GM19351 (cell line): Measurements from ENCODE around the gene RAB33B.

Experiments used
- ATAC-seq: cut with Tn5 transposase; IDR thresholded peaks from one replicate; pipeline ENCODE4 v1.9.1; 2021; ENCODE audit warnings: mild to moderate bottlenecking, moderate library complexity; ENCODE audit not compliant: unreplicated experiment

Gene RAB33B

DNA sequence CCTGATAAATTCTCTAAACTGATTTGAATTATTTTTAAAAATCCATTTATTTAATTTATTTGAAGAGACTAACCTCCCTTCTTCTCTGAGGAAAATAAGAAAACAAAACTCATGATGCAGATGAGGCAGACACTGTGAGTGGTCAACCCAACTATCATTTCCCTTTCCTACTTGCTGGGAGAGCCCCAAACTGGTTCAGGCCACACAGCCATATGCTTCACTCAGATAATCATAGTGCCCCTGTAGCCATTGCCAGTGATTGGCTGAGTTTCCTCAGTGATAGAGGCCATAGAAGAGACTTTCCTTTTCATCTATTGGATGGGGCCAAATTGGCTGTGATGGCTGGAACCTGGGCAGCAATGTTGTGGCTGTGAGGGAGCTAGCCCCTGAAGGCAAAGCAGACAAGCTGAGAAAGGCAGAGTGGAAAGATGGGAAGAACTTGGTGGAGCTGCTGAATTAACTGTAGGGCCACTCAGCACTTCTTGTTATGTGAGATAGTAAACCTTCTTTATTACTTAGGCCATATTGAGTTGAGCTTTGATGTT, 49.8 kb downstream of the RAB33B start:
- ATAC-seq: no peak

DNA sequence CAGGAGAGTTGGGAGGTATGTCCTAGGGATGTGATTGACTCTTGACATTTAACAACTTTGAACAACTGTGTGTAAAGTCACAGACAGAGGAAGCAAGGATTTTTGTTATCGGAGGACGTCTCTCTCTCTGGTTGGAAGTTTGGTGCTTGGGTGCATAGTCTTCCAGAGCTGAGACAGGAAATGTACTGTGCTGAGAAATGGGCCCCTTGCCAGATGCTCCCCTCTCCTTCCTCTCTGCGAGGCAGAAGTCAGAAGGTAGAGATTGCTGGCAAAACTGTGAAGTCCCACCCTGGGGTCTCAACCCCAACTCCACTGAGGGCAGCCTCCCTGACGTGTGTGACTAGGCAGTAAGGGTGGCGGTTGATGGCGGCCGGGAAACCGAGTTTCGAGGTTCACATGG, 52.9 kb downstream of the RAB33B start:
- no peak for ATAC-seq

DNA sequence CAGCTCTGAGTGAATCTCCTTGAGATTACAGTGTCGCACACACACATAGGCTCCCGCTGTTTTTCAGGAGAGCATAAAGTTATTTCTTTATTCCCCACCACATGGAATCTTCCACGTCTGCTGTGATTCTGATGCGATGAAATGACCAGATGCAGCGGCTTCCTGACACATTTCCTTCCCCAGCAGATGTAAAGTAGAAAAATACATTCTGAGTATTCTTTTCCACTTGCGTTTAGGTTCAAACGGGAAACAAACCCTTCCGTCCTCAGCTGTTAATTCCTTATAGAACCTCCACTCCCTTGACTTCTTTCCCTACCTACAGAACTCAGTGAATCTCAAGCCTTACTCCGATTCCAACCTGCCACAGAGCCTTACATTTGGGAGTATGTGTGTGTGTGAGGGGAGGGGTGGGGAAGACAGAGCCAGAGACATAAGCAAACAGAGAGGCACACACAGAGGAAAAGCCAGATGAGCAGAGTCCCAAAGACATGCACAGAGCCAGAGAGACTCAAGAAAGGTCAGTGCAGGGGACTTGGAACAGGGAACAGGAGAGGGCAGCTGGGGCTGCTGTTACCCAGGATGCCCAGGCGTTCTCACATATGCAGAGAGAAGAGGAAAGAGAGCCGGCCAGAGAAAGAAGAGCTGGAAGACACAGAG, 54.8 kb downstream of the RAB33B start:
- ATAC-seq: no peak

DNA sequence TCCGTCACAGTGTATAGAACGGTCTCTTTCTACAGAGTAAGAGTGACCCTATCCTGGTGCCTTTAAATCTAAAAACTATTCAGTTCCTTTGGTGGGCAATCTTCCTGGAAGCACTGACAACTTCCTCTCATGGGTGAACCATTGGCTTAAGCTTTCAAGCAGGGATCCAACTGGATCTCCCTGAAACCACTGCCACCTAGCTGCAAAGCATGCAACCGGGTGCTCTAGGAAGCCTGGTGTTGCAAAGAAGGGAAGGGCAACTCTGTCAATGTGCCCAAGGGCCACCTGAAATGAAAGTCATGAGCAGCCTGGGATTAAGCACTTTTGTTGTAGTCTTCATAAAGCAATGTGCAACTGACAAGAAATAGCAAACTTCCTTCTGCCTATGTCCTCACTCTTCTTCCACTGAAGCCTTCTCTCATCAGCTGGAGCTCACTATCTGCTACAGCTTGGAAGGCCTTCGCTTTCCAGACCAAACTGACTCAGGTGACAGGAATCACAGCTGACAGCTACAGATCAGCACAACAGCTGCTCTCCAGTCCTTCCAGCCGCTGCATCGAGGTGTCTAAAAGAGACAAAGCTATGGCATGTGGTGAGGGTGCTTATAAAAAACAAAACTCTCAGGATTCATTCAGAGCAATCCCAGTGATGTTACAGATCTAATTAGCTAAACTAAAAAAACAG, 55.9 kb downstream of the RAB33B start:
- ATAC-seq: no peak

DNA sequence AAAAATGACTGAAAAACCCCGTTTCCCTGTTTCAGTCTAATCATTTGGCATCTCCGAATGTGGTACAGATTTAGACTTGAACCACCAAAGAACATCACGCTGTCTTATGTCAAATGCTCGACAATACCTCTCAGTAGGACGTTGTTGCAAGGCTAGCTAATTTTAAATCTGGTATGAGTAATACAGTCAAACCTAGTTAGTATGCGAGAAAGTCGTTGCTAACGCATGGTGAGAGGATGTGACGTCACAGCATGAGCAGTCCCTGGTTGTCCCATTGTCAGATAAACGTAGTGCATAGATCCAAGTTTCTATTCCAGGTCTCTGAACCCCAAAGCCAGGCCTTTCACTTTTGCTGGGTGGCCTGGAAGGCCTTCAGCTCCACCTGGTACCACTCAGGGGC, 57.4 kb downstream of the RAB33B start:
- no peak for ATAC-seq

DNA sequence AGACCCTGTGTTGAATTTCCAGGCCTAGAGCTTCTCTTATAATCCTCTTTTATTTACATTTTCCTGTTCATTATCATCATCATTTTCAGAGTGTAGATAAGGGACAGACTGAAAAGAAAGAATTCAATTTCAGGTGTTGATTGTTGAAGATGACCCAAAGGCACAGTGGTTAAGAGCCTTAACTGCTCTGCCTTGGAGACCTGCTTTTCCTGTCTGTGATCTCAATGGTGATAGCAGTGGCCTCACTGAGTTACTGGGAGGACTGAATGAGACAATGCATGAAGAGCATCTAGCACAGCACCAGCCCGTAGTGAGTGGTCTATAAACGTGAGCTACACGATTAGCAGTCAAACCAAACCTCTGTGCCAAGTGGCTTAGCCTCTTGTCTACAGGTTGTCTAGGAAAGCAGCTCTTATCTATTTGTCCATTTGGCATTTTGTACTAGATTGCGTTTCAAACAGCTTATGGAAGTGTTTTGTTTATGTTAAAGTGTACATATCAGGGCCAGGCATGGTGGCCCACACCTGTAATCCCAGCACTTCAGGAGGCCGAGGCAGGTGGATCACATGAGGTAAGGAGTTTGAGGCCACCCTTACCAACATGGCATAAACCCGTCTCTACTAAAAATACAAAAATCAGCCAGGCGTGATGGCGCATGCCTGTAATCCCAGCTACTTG, 60.6 kb downstream of the RAB33B start:
- ATAC-seq: no peak

DNA sequence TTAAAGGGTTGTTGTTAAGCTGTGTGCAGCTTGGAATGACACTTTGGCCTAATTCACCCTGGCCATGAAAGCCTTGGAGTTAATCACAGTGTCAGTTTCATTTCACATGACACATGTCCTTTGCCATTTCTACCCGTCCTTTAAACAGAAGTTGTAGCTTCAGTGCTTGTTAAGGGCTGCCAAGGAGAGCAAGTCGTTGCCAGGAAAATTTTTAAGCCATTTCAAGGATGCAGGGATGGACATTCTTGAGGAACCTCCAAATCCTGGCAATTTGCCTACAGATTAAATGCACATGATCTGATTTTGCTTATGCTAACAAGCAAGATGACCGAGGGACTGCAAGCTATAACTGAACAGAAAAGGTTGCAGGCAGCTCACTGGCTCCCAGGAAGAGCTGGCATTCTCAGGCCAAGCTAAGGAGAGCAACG, 61.6 kb downstream of the RAB33B start:
- no peak for ATAC-seq

DNA sequence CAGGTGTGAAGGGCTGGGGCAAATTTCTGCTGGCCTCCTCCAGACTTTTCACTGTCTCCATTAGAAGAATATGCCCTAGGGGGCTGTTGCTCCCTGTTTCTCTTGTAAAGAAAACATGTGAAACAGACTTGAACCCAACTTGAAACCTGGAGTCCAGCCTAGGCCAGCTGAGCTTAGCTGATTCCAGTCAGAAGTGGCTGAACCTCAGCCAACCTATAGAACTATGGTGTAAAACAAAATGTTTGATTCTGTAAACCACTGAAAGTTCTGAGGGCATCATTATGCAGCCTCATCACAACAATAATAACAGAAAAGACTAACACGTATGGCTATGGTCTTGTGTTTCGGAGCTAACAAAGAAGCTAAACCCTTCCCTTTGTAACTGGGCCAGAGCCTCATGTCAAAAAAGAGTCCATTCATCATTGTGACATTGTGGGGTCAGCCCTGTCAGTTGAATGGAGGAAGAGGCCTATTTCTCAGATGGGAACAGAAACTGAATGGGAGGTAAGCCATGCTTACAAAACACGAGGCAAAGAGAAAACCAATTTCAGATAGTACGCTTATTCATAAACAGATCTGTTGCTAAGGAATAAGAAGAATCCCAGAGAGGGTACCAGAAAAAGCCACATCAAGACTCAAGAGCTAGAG, 68.0 kb downstream of the RAB33B start:
- peak; percentile 33 for ATAC-seq

DNA sequence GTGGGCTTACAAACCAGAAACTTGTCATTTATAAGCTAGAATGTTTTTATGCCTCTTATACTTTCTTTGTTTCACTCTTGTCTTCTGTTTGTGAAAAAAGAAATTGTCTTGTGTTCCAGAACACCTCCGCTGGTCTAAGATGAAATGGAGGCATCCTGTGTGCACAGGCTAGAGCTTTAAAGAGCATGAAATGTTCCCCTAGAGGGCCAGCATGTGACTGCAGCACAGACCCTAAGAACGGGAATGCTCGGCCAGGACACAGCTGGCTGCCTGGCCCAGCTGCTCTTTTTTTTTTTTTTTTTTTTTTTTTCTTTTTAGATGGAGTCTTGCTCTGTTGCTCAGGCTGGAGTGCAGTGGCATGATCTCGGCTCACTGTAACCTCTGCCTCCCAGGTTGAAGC, 68.5 kb downstream of the RAB33B start:
- ATAC-seq: no peak

DNA sequence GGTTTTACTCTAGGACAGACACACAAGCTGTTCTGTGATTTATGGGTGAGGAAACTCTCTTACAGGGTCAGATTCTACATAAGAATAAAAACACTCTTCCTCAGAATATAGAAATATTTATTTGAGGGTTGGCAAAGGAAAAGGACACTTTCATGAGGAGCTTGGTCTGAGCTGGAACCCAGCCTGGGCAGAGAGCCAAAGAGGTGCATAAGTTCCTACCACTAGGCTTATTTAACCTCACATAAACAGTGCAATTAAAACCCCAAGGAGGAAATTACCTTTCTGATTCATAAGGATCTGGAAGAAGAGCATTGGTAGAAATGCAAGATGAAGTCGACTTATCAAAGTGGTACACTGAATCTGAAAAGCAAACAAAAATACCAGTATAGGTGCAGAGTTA, 69.2 kb downstream of the RAB33B start:
- ATAC-seq: no peak

DNA sequence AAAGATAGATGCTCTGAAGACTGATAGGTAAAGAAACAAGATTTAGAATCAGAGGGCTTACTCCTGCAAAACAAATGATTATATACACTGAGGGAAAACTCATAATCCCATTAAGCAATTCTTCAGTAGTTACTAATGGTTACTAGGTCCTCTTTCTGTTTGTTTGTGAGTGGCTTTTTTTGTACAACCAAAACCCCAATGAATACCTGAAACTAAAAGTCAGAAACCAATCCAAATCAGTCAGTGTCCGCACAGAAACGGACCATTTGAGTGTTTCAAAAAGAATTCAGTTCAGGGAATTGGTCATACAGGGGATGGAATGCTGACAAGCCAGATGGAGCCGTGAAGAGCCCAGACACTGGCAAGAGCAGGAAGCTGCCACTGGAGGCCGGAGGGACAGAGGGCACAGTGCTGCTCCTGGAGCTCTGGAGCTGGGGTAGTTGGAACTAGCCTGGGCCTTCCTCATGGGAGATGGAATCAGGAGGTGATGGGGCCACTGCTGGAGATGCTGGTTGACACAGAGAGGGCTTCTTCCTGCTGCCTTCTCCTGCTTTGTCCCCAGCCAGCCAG, 70.2 kb downstream of the RAB33B start:
- no peak for ATAC-seq

DNA sequence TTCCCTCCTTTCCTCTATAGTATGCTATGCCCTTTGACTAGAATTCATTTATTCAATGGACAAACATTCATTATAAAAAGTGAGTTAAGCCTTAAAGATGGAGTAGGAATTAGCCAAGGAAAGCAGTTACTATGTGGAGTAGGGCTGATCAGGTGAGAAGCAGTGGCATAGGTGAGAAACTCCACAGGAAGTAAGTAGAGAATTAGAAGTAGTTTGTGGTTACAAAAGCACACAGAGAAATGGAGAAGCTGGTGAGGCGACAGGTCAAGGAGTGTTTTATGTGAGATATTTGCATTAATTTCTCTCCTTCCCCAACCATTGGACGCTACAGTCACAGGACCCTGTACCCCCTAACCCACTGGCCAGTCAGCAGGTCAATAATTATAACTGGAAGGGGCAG, 71.5 kb downstream of the RAB33B start:
- ATAC-seq: peak; percentile 58
